ENCODE data around the gene CCDC92.
A peak's percentile ranks its signal among the peaks of the same experiment; 100 is the strongest.

The CCDC92 gene

DNA sequence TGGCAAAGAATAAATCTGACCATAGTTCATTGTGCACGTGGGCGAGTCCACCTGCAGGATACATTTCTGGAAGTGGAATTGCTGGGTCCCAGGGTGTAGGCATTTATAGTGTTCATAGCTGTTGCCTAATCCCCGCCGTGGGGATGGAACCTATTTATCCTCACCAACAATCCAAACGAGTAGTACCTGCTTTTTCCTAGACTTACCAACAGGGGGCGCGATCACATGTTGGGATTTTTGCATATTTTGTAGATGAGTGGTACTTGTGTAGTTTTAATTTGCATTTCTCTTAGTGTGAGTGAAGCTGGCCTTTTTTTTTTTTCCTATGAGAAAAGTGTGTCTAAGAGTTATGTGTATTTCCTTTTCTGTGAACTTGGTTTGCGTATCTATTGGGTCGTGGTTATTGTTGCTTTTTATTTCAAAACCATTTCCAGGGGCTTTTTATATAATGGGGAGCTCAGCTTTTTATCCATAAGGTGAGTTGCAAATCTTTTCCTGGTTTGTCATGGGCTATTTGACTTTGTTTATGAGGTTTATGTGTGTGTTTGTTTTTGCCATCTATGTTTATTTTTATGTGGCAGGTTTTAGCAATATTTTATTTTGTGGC lies 67.2 kb downstream of the CCDC92 start:
- DNase-seq, result peak; percentile 22

DNA sequence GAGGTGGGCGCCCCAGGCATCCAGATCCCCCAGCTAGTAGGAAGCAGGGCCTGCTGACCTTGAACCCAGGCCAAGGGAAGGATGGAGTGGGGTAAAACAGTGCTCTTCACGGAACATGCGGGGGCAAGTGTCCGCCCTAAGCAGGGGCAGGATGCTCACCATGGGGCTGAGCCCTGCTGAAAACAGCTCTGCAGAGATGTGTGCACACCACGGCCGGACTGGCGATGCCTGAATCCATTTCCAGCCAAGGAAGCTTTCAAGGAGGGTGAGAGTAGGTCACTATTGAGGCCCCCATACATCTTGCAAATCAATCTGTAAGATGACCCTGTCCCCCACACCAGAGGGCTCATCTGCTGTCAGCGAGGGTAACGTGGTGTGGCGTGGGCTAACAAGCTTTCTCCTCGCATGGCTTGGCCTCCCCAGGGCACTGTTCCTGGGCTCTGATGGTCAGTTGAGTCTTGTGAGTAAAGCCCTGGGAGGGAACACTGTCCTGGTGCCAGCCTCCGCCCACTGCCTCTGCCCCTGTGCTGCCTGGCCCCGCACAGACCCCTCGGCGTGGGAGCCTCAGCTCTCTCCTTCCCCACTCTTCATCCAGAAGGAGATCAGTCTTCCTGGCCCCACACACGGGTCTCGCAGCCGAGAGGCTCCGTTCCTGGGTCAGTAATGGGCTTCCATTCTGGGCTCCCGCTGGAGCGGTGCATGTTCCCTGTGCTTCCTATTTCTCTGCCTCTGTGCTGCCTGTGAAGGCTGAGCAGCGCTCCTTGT lies 69.1 kb downstream of the CCDC92 start:
- DNase-seq, result no peak

DNA sequence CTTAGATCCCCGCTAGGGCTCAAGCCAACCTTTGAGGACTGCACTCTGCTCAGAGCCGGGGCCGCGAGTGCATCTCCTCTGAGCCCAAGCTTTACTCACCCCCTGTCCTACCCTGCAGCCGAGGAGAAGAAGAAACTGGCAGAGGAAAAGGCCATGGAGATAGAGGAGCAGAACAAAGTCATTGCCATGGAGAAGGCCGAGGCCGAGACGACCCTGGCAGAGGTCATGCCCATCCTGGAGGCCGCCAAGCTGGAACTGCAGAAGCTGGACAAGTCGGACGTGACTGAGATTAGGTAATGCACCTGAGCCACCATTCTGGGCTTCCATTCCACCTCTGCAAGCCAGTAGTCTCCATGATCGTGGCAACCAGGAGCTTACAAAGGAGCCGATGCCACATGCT lies 69.8 kb downstream of the CCDC92 start:
- no peak for DNase-seq

DNA sequence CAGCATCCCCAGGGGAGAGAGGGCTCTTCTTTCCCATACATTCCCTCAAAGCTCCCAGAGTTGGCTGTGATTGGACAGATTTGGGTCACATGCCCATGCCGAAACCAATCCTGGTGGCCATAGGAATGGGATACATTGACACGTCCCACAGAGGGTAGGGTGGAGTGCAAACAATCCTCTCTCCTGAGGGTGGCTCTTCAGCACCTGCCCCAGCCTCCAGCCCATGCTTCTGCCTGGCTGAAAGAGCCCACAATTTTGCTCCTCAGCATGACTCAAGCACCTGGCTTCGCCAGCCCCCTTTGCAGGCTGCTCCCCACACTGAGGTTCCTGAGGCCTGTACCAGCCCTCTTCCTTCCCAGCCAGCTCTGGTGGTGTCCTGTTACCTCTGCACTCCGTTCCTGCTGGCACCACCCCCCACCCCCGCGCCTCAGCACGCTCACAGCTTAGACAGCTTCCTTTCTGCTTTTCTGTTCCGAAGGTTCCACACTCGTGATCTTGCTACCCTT lies 71.7 kb downstream of the CCDC92 start:
- no peak for DNase-seq

DNA sequence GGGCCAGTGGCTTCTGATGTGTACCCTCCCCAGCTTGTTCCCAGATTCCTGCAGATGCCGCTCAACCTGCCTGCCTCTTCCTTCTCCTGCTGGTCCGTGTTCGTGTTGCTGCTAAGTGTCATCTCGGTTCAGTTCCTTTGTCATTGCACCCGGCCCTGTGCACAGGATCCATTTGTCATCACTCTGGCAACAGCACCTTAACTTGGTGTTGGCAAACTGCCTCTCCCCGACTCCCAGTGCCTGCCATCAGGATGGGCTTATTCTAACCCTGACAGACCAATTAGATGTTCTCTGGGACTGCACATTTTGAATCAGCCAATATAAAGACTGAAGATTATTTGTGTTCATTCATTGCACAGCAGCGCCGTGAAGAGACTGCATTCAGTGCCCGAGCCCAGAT lies 73.3 kb downstream of the CCDC92 start:
- DNase-seq, result no peak

DNA sequence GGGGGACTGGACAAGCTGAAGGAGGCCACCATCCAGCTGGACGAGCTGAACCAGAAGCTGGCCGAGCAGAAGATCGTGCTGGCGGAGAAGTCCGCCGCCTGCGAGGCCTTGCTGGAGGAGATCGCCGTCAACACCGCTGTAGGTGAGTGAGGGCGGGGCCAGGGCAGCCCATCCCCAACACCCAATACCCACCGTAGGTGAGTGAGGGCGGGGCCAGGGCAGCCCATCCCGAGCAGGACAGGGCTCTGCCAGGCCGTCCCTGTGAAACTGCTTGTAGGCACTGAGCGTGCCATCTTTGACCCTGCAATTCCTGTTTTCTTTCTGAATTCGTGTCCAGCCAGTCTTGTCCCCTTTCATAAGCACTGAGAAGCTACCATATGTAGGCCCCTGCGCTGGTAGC lies 74.0 kb downstream of the CCDC92 start:
- no peak for DNase-seq

DNA sequence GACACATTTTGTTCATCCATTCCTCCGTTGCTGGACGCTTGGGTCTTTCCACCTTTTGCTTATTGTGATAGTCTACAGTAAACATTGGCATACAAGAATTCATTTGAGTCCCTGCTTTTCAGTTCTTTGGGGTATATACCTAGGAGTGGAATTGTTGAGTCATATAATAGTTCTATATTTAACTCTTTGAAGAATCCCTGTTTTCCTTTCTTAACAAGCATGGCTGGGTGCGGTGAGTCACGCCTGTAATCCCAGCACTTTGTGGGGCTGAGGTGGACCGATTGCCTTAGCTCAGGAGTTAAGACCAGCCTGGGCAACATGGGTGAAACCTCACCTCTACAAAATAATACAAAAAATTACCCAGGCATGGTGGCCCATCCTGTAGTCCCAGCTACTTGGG lies 75.4 kb downstream of the CCDC92 start:
- DNase-seq, result no peak

DNA sequence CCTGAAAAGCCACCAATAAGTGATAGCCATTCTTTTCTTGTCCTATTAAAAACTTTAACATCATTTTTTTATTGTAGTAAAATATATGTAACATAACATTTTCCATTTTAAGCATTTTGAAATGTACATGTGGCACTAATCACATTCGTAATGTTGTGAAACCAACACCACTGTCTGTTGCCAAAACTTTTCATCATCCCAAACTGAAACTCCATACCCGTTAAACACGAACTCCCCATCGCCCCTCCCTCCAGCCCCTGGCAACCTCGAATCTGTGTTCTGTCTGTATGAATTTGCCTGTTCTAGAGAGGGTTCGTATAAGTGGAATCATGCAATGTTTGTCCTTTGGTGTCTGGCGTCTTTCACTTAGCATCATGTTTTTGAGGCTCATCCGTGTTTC lies 75.9 kb downstream of the CCDC92 start:
- no peak for DNase-seq

DNA sequence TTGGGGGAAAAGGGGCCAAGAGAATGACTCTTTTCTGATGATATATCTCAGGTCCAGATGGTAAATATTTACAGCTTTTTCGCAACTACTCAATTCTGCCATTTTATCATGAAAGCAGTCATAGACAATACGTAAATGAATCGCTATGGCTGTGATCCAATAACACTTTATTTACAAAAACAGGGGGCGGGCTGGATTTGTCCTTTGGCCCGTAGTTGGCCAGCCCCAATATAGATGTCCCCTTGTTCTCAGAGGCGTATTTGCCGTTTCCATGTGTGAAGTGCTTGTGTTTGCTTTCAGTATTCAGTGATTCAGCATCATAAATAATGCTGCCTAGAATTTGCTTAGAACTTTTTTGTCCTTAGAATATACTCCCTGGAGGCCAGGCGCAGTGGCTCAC lies 77.2 kb downstream of the CCDC92 start:
- DNase-seq, result no peak

DNA sequence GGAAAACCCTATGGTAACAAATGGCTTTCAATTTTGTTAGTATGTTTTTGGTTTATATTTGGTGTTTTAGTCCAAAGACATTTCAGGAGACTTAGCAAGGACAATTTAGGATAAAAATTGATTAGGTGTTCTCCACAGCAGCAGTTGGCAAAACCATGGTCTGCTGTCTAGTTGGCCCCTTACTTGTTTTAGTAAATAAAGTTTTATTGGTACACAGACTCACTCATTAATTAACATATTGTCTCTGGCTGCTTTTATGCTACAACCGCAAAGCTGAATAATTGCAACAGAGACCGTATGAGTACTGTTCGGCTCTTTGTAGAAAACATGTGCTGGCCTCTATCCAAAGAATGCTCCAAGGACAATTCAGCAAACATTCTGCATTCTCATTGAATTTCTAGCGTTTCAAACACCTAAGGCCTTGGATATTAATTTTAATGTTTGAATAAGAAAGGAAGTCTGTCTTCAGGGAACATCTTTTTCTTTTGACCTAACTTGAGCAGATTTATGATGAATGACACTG lies 77.7 kb downstream of the CCDC92 start:
- DNase-seq, result no peak

DNA sequence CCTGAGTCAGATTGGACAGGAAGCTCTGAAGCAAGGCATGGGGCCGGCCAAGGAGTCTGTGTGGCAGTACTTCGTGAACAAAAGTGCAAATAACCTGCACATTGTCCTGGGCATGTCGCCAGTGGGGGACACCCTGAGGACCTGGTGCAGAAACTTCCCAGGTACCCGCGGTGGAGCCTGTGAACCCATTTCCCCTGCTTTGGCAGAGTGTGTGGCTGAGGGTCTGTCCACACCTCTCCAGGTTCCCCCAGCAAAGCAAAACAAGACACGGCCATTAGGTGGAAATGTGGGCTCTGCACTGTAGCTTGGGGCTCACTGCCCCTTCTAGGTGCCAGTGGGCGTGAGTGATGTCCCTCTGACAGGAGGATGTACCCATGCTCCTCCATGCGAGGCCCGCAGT lies 79.4 kb downstream of the CCDC92 start:
- no peak for DNase-seq

DNA sequence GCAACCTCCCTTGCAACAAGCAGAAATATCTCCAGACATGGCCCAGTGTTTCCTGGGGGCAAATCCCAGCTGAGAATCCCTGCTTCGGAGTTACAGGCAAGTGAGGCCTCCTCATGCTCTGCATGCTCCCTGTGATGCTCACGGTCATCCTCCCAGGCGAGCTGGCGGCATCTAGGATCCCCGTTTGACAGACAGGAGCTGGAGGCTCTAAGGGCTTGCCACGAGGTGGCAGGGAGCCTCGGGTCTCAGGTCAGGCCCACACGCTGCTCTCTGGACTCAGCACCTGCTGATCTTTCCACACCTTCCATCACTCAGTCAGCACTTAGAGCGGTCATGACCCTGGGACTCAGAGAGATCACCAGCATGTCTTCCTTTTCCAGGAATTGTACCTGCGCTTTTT lies 79.8 kb downstream of the CCDC92 start:
- no peak for DNase-seq

DNA sequence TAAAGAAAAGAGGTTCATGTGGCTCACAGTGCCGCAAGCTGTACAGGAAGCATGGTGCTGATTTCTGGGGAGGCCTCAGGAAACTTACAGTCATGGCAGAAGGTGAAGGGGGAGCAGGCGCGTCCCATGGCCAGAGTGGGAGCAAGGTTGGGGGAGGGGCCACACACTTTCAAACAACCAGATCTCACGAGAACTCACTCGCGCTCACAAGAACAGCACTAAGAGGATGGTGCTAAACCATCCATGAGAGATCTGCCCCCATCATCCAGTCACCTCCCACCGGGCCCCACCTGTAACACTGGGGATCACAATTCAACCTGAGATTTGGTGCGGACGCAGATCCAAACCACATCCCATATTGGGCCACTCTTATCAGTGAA lies 80.5 kb downstream of the CCDC92 start:
- DNase-seq, result no peak

DNA sequence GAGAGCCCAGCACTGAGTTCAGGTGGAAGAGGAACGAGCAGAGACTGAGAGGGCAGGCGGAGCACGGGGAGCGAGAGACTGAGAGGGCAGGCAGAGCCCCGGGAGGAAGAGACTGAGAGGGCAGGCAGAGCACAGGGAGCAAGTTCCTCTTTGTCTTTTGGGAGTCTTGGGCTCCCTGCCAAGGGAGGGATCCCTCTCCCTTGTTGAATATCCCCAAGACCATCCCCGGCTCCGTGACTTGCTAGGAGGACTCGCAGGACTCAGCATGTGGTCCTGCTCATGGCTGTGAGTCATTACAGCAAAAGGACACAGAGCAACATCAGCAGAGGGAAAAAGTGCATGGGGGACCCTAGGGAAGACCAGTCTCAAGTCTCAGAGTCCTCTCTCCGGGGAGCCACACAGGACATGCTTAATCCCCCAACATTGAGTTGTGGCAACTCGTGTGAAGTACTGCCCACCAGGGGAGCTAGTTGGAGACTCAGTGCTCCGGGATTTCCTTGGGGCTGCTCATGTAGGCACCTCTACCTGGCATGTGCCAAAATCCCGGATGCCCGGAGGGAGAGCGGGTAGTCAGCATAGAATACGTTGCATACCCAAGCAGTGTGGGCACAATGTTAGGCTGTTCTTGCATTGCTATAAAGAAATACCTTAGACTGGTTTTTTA lies 81.0 kb downstream of the CCDC92 start:
- no peak for DNase-seq

DNA sequence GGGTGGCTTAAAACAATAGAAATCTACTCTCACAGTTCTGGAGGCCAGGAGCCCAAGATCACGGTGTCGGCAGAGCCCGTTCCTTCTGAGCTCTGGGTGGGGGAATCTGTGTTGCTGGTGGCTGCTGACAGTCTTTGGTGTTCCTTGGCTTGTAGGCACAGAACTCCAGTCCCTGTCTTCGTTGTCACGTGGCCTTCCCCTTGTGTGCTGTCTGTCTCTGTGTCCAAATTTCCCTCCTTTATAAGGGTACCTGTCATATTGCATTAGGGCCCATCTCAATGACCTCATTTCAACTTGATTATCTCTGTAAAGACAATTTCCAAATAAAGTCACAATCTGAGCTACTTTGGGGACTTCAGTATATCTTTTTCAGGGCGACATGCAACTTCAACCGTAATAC lies 81.6 kb downstream of the CCDC92 start:
- DNase-seq, result no peak

DNA sequence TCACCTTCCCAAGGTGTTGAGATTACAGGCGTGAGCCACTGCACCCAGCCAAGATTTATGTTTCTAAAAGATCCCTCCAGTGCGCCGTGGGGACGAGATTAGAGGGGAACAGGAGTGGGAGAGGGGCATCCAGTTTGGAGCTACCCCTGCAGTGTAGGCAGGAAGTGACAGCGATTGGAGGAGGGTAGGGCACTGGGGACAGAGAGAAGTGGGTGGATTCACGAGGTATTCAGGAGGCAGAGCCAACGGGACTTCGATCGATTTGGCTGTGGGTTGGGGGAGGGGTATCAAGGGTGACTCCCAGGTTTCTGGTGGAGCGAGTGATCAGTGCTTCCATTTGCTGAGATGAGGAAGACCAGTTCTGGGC lies 82.1 kb downstream of the CCDC92 start:
- no peak for DNase-seq

DNA sequence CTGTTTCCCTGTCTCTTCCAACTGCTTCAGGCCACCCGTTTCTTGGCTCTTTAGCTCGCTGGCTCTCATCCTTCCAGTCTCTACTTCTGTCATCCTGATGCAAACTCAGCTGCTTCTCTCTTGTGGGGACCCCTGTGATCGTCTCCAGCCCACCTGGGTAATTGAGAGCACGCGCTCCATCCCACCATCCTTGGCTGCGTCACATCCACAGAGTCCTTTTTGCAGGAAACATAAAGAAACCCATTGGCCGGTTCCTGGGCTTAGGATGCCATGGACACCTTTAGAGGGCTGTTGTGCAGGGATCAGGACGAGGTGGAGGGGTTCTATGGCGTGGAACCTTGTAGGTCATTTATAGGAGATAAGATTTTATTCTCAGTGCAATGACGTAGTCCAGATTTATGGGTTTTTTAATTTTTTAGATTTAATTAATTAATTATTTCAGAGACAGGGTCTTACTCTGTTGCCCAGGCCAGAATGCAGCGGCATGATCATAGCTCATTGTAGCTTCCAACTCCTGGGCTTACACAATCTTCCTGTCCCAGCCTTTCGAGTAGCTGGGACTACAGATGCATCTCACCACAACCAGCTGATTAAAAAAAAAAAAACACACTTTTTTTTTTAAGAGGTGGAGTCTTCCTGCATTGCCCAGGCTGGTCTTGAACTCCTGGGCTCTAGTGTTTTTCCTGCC lies 82.6 kb downstream of the CCDC92 start:
- DNase-seq, result no peak

DNA sequence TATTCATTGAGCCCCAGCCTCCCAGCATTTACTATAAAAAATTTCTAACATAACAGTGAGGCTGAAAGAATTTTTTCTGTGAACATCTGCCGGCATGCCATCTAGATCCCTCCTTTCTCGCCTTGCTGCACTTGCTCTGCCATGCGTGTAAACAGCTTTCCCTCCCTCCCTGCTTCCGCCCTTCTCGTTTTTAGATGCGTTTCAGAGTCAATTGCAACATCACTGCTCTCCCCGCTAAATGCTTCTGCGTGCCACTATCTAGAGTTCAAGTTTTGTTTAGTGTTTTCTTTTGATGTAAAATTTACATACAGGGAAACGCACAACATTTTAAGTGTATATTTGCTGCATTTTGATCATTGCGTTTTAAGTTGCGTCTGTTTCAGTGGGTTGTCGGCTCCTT lies 83.6 kb downstream of the CCDC92 start:
- no peak for DNase-seq

DNA sequence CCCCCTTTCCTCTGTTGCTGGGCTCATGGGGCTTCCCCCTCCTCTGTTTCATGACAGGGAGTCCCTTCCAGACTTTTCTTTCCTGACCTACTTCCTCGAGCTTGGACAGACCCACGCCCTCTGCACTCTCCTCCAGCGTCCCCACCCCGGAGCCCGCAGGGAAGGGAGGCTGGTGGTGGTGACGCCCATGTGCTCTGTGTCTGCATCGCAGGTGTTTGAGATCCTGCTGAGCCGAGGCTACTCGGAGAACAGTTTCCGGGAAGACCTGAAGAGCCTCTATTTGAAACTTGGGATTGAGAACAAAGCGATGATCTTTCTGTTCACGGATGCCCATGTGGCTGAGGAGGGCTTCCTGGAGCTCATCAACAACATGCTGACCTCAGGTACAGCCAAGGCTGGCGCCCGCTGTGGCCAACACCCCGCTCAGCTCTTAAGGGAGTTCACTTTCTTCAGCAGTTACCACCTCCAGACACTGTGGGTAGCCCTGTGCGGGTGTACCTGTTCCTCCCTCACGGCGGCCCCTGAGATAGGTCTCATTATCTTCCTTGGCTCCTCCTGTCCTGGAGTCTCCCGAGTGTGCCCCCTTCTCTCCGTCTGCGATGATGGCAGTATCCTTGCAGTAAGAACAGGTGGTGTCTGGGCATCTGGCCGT lies 85.6 kb downstream of the CCDC92 start:
- no peak for DNase-seq

DNA sequence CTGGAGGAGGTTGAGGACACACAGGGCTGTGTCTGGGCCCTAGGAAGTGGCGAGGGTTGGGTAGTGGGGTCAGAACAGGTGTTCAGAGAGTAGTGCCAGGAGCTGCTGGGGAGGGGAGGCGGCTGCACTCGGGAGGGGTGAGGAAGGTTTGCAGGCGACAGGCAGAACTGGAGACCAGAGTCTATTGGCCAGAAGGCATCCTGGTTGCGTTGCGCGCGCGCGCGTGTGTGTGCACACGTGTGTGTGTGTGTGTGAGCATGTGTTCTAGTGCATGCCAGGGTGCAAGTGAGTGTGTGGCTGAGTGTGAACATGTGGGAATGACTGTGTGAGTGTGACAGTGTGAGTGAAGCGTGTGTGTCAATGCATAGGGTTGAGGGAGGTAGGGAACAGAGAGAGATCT lies 86.4 kb downstream of the CCDC92 start:
- DNase-seq, result no peak

Data from KG1 (cell line).